Measurements from ENCODE around the gene HMOX2.

Gene HMOX2

DNA sequence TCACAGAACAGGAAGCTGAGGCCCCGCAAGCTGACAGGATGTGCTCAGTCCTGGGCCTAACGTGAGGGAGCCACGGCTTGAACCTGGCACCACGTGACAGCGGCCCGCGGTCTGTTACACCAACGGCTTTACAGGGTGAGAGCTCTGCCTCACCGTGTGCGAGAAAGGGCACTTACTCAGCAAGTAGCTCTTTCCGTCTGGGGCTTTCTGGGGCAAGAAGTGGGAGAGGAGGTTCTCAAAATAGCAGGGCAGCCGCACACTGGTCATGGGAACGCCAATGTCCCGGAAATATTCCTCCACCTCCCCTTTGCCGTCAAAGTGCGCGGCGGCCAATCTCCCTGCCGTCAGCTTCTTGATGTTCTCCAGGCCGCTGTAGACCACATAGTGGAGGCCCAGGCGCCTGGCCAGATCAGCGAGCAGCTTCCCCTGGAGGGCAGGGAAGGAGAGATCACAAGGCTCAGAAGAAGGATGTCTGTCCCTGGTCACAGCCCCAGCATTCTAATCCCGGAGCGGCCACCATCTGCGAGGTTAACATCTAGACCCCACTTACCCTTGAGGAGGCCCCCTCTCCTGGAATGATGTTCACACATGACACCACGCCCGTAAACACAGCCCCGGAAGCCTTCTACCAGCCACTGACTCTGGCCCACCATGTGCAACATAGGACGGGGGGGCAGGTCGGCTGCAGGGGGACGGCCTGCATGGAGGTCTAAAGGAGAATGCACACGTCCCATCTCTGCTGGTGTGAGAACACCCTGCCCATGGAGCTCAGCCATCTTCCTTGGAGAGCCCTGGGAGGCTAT, 10.0 kb upstream of the HMOX2 start:
- DNase-seq (ENCODE audit: low read depth in 2 of 2) = peak; percentile 11 to 24

GRCh38 chr16:4467916-4468315, 8.3 kb upstream of the HMOX2 start:
- no peak for DNase-seq (ENCODE audit: low read depth in 2 of 2)

DNA sequence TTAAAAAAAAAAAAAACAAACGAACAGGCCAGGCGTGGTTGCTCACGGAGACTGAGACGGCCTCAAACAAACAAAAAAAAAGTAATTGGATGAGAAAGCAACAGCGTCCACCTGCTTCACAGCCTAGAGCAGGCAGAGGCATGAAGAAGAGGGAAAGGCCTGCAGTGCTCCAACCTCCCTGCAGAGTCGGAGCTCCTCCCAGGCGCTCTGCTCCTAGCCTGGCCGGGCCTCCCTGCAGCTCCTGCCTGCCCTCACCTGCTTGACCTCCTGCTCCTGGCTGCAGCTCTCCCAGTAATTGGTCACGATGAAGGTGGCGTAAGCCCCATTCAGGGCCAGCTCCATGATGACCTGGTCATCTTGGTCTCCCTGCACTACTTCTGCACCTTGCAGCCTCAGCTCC, 7.2 kb upstream of the HMOX2 start:
- no peak for DNase-seq (ENCODE audit: low read depth in 2 of 2)

- no peak for DNase-seq (ENCODE audit: low read depth in 2 of 2)
Measured at GRCh38 chr16:4471869-4472268, 4.3 kb upstream of the HMOX2 start.

DNA sequence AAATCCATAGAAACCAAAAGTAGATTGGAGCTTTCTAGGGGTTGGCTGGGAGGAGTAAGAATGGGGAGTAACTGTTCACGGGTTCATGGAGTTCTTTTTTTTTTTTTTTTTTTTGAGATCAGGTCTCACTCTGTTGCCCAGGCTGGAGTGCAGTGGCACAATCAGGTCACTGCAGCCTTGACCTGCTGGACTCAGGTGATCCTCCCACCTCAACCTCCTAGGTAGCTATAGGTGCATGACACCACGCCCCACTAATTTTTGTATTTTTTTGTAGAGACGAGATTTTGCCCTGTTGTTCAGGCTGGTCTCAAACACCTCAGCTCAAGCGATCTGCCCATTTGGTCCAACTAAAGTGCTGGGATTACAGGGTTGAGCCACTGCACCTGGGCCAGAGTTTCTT, 3.3 kb upstream of the HMOX2 start:
- DNase-seq (ENCODE audit: low read depth in 2 of 2) = no peak

GRCh38 chr16:4474192-4474961, 1.8 kb upstream of the HMOX2 start, which contains the start of gene NMRAL1:
Gene NMRAL1 (minus strand): TSS chr16:4474625. CDS start chr16:4474132, 493 bp downstream.
- DNase-seq (ENCODE audit: low read depth in 2 of 2) = peak; percentile 77 to 90

DNA sequence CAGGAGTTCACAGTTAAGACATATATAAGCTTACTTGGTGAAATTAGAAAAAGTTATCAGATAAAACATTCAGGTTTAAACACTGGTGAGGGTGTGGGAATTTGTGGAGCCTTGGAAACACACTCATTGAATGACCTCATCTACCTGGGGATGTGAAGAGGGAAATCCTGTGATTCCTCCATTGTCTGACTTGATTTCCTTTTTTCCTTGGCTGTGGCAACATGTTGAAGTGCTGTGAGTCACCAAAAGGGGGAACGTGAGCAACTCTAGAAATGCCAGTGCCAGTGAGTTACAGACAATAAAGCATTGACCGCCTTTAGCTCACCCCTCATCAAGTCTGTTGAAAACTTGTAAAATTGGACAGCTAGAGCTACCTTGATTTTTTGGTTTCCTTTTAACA, 1.8 kb downstream of the HMOX2 start:
- DNase-seq (ENCODE audit: low read depth in 2 of 2) = no peak

- no peak for DNase-seq (ENCODE audit: low read depth in 2 of 2)
Measured at GRCh38 chr16:4481526-4481925, 5.3 kb downstream of the HMOX2 start.

- DNase-seq (ENCODE audit: low read depth in 2 of 2) = no peak
Measured at GRCh38 chr16:4481963-4482362, 5.8 kb downstream of the HMOX2 start.

DNA sequence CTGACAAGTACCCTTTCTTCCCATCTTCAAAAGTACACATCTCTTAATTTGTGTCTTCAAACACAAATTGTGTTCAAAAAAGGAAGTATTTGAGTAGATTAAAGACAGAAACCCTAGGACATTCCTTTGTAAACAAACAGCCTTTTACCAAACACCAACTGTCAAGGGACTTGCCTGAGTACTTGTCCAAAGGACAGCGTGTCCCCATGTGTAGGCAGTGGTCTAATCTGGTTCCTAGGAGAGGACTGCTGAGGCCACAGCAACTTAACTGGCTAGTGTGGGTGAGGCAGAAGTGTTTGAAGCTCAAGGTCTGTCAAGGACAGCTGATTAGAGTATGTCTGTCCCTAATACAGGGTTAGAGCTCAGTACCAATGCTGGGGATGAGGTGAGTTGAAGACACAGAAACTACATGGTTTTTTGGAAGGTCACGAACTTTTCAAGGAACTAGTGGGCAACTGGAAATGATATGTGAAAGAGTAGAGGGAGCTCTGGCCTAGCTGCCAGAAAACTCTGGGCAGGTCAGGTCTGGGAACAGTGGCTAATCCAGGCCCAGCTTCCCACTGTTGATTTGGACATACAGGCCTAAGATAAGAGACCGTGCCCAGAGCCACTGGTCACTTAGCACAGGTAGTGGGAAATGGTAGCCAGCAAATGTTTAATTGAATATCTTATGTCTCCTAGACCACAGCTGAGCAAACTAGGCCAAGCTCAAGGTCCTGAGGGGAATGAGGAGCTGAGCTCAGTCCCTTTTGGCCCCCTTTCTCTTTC, 10.1 kb downstream of the HMOX2 start:
- no peak for DNase-seq (ENCODE audit: low read depth in 2 of 2)

- no peak for DNase-seq (ENCODE audit: low read depth in 2 of 2)
Measured at GRCh38 chr16:4487955-4488498, 11.8 kb downstream of the HMOX2 start.

DNA sequence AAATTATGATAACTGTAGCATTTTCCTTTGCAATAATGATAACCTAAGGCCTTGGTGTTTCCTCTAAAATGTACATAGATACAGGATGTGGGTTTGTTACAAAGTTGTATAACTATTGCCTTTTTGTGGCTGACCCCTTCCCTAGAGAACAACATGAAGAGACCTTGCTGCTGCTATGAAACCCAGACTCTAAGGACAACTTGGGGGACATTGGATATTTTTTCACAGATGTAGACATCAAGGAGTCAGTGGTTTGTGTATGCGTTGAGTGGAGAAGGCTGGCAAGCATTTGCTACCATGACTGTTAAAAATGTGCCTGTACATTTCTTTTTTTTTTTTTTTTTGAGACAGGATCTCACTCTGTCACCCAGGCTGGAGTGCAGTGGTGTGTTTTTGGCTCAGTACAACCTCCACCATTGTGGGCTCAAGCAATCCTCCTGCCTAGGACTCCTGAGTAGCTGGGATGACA, 12.3 kb downstream of the HMOX2 start:
- DNase-seq (ENCODE audit: low read depth in 2 of 2) = no peak

DNA sequence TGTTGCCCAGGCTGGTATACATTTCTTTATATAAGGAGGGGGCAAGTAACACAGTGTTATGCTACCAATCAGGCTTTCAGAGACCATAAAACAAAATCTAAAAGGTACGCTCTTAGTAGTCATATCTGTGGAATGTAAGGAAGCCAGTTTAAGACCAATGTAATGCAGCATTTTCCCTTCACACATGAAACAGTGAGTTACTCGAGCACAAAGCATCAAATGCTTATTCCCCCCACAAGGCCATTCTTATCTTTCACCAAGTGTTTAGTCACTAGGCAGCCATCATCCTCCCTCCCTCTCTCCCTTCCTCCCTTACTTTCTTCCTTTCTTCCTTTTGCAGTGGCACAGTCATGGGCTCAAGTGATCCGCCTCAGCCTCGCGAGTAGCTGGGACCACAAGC, 12.8 kb downstream of the HMOX2 start:
- DNase-seq (ENCODE audit: low read depth in 2 of 2) = no peak

DNA sequence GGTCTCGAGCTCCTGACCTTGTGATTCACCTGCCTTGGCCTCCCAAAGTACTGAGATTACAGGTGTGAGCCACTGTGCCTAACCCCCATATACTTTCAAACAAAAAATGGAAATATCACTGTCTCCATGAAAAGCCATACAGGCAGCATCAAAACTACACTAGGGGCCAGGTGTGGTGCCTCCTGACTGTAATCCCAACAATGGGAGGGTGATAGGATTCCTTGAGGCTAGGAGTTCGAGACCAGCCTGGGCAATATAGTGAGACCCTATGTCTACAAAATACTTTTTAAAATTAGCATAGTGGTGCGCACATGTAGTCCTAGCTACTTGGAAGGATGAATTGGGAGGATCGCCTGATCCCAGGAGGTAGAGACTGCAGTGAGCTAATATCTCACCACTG, 15.7 kb downstream of the HMOX2 start:
- DNase-seq (ENCODE audit: low read depth in 2 of 2) = no peak

DNA sequence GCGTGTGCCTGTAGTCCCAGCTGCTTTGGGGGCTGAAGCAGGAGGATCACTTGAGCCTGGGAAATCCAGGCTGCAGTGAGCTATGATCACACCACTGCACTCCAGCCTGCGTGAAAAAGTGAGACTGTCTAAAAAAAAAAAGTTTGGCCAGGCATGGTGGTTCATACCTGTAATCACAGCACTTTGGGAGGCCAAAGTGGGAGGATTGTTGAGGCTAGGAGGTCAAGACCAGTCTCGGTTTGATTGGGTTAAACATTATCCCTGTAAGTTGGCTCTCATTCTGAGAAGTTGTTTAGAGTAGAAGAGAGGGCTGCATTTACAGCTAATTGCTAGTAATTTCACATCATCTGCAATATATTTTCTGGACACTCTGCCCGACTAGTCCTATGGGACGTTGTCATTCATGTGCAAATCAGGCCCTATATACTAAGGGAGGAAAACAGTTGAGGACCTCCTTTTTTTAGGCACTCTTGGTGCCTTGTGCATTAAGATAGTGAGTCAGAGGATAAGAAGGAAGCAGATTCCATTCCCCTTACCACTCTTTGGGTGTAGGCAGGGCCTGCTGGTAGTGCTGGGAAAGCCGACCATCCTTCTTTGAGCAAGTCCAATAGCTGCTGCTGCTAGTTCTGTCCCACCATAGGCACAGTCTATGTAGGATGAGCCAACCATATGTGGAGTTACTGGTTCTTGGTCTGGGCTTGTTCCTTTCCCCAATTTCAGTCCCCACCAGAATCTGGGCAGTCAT, 18.7 kb downstream of the HMOX2 start:
- DNase-seq (ENCODE audit: low read depth in 2 of 2) = no peak

DNA sequence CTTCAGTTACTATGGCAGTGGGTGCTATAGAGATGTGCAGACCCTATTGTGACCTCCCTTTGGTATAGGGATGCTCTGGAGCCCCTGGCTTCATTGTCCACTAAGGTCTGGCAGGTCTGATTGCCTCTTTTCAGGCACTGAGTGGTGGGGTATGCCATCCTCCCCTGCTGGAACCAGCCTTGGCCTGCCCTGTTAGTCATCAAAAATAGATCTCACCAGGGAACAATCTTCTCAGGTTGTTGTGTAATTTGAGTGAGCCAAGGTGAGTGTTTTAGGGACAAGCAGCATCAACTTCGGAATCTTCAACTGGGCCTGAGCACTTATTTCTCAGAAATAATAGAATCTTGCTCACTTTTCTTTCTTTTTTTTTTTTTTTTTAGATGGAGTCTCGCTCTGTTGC, 19.6 kb downstream of the HMOX2 start:
- no peak for DNase-seq (ENCODE audit: low read depth in 2 of 2)

GRCh38 chr16:4496305-4496704, 20.1 kb downstream of the HMOX2 start:
- no peak for DNase-seq (ENCODE audit: low read depth in 2 of 2)

DNA sequence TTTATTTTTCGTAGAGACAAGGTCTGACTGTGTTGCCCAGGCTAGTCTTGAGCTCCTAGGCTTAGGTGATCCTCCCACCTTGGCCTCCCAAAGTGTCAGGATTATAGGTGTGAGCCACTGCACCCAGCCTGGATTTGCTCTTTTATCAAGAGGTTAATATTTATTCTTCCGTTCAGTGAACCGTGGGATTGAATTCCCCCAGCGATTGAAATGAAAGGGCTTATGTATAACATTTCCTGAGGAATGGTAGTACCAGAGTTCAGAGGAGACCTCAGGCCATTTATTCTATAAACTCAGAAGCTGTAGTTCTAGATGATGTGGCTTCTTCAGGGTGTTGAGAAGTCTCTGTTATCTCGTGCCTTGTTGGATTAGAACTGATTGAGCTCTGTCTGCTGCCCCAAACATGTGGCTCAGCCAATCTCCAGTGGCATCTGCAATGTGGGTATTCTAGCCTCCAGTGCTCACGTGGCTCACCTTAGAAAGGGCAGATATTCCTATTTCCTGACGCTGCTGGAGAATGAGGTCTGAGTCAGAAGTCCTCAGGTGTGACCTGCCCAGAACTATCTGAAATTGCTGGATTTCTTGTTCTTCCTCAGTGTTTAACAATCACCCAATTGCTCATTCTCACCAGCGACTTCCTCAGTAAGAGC, 22.5 kb downstream of the HMOX2 start:
- no peak for DNase-seq (ENCODE audit: low read depth in 2 of 2)

DNA sequence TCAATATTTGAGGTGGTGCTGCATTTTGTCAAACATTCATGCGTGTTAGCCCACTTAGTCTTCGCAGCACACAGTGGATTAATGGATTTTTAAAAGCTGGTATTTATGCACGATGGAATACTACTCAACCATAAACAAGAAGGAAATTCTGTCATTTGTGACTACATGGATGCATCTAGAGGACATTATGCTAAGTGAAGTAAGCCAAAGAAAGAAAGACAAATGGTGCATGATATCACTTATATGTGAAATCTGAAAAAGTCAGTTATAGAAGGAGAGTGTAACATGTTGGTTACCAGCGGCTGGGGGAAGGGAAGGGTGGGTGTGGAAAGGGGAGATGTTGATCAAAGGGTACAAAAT, 23.0 kb downstream of the HMOX2 start:
- no peak for DNase-seq (ENCODE audit: low read depth in 2 of 2)

DNA sequence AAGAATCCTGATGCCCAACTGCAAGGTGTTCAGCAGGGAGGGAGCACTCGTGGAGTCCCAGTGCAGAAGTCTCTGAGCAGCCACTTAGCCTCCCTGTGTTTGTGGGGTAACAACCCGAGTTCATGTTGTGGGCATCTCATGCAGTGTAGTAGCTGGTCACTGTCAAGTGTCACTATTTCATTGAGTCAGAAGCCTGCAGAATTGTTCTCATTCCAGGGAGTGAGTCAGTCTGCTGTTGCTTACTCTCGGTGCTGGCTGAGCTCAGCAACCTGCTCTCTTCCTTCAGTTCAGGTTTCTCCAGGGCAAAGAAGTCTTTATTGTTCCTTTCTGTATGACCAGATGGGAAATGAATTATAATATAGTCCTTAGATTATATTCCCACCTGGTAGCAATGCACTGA, 24.1 kb downstream of the HMOX2 start:
- DNase-seq (ENCODE audit: low read depth in 2 of 2) = no peak

DNA sequence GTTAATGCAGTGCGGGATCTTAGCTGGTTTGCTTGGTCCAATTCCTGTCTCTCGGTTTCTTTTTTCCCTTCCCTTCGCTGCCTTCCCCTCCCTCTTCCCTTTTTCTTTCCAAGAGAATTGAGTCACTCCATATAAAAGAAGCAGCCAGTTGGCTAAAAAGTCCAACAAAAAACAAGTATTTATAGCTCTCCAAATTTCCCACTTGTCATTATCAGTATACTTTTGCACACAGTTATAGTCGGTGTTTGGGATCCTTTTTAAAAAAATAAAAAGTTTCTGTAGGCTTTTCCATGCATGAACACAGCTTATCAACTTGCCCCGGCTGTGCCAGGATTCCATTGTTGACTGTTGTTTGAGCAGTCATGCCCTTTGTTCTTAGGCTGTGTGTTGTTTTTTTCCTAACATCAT, 24.9 kb downstream of the HMOX2 start:
- DNase-seq (ENCODE audit: low read depth in 2 of 2) = no peak

Data from stimulated activated CD4-positive, alpha-beta T cell treated with anti-CD3 and anti-CD28 coated beads, Interleukin-12 subunit alpha, Interleukin-12 subunit beta, amount 100 ng/mL, for 24 hours (primary cell).